Lower leg skin (tissue), 3 donors: ENCODE data around the gene COLGALT1.

Experiments used
- CTCF ChIP-seq, 3 donors: fragments of 450-650 bp; IDR thresholded peaks; one replicate each; pipeline ENCODE4 v1.5.1; 2016; ENCODE audit warnings: antibody characterized with exemption in 3 of 3, mild to moderate bottlenecking in 3 of 3, moderate library complexity in 2 of 3
- POLR2A ChIP-seq, 2 donors: fragments of 450-650 bp; IDR thresholded peaks; one replicate each; pipeline ENCODE4 v1.6.1; 2016 to 2017; ENCODE audit warnings: antibody characterized with exemption in 2 of 2, mild to moderate bottlenecking in 1 of 2, moderate library complexity in 1 of 2

- TF ChIP-seq CTCF (IDR thresholded peaks at IDR 0.05), result no peak
- no peak for TF ChIP-seq POLR2A (IDR thresholded peaks at IDR 0.05)
Measured at GRCh38 chr19:17538684-17539237, 16.7 kb upstream of the COLGALT1 start.
